GM12874 (cell line): ENCODE data around the gene AMBP.

Experiments
- TF ChIP-seq, protein P1 (sequence below): IDR thresholded peaks from 2 replicates; pipeline ENCODE4 v1.5.1; 2011; ENCODE audit warnings: low read depth, mild to moderate bottlenecking, control low read depth, low read length, moderate library complexity; ENCODE audit not compliant: insufficient read depth

The AMBP gene

DNA sequence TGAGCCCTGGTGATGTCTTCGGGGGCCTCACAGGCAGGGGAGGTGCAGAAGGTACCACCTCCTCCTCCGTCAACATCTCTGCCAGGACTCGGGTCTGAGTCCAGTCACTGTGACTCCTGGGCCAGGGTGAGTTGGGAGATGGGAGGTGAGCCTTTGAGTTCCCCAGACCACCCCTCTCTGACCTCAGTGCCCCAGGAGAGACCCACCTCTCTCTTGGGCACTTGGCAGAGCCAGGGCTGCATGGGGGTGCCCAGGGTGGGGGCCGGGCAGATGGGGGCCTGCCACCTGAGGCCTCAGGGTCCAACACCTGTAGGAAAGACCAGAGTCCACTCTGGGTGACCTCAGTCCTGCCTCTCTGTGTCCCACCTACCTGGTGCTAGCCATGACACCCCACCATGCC lies 14.2 kb upstream of the AMBP start:
- TF ChIP-seq, protein P1, sequence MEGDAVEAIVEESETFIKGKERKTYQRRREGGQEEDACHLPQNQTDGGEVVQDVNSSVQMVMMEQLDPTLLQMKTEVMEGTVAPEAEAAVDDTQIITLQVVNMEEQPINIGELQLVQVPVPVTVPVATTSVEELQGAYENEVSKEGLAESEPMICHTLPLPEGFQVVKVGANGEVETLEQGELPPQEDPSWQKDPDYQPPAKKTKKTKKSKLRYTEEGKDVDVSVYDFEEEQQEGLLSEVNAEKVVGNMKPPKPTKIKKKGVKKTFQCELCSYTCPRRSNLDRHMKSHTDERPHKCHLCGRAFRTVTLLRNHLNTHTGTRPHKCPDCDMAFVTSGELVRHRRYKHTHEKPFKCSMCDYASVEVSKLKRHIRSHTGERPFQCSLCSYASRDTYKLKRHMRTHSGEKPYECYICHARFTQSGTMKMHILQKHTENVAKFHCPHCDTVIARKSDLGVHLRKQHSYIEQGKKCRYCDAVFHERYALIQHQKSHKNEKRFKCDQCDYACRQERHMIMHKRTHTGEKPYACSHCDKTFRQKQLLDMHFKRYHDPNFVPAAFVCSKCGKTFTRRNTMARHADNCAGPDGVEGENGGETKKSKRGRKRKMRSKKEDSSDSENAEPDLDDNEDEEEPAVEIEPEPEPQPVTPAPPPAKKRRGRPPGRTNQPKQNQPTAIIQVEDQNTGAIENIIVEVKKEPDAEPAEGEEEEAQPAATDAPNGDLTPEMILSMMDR: no peak

GRCh38 chr9:114091711-114092110 lies 13.6 kb upstream of the AMBP start:
- TF ChIP-seq, protein P1: no peak

GRCh38 chr9:114090798-114091197 lies 12.7 kb upstream of the AMBP start:
- TF ChIP-seq, protein P1: no peak

DNA sequence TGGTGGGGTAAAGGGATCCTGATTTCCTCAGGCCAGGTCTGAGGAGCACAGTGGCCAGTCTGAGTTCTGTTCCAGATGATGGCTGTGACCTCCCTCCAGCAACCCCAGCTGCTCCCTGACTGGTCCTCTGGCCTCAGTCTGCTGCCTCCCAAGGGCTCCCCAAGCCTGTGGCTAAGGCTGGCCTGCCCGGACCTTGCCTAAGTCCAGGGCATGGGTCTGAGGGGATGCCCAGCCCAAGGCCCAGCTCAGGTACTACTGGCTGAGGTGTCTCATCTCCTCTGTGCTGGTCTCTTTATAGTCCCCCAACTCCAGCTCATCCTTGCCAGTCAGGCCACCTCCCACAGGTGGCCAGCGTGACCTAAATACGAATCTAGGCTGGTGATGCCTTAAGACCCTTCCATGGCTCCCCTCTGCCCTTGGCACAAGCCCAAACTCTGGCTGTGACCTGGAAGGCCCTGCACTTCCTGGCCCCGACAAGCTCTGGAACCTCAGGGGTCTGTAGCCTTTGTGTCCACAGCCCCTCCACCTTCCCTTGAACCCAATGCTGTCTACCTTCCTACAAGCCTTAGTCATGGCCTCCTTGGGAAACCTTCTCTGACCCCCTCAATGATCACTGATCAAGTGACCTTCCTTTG lies 11.2 kb upstream of the AMBP start:
- TF ChIP-seq, protein P1: no peak

GRCh38 chr9:114088571-114089170 lies 10.6 kb upstream of the AMBP start:
- TF ChIP-seq, protein P1: no peak

GRCh38 chr9:114087721-114088120 lies 9.6 kb upstream of the AMBP start:
- TF ChIP-seq, protein P1: no peak

GRCh38 chr9:114086607-114087006 lies 8.5 kb upstream of the AMBP start:
- TF ChIP-seq, protein P1: no peak

DNA sequence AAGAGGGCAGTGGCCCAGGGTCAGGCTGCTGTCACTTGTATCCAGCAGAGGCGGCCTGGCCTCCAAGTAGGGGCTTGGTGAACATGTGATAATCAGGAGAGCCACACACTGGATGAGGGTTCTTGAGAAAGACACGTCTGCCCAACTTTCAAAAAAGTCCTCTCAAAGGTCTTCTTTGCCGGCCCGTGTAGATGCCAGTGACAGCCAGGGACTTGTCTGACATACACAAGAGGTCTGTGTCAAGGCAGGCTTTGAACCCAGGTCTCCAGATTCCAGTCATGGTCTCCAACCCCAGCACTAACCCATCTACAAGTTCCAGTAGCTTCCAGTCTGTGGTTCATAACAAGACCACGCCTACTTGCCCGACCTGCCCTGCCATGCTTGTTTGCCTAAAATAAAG lies 7.9 kb upstream of the AMBP start:
- TF ChIP-seq, protein P1: no peak
